SKM-1 (cell line): ENCODE measurements around the gene DYNC2H1.

Experiments used
- DNase-seq: peaks from one replicate; lab custom pipeline; 2025; ENCODE audit not compliant: unreplicated experiment; lab: John Stamatoyannopoulos, UW

DYNC2H1 gene

DNA sequence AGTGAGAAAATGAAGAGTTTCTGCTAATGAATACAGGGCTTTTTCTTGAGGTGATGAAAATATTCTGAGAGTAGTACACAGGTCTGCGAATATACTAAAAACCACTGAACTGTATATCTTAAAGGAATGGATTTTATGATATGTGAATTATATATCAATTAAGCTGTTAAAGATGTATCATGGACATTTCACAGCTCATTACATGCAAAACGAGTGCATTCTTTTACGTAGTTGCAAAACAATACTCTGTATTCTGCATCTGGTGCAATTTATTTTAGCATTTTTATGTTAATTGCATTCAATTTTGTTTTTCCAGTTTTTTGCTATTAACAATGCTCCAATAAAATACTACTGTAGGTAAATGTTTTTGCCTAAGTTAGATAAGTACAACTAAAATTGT is 411.6 kb downstream of the DYNC2H1 start:
- no peak for DNase-seq

DNA sequence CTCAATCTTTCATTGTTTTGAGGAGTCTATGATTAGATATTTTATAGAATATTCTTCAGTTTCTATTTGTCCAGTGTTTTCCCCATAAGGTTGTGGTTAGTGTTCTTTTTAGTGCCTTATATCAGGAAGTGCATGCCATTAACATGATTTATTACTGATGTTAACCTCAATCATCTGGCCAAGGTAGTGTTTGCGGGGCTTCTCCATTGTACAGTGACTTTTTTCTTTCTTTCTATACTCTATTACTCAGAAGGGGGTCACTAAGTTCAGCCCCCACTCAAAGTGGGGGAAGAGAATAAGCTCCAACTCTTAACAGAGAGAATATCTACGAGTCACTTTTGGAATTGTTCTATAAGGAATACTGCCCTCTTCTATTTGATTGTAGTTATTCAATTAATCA is 415.8 kb downstream of the DYNC2H1 start:
- no peak for DNase-seq

DNA sequence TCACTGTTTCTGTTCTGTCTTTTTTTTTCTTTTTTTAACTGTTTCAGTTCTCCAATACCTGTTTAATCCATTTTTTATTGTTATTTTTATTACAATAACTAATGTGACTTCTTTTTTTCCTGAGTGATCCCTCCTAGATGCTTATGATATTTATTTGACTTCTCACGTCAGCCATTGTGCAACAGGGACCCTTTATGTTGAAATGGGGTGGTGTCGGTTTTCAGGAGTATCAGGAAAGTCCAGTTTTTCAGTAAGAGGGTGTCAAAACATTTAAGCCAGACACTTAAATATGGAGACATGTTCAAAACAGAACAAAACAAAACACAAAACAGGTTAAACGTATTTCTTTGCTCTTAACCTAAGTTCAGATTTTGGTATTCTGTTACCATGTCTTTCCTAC is 418.8 kb downstream of the DYNC2H1 start:
- DNase-seq = no peak

DNA sequence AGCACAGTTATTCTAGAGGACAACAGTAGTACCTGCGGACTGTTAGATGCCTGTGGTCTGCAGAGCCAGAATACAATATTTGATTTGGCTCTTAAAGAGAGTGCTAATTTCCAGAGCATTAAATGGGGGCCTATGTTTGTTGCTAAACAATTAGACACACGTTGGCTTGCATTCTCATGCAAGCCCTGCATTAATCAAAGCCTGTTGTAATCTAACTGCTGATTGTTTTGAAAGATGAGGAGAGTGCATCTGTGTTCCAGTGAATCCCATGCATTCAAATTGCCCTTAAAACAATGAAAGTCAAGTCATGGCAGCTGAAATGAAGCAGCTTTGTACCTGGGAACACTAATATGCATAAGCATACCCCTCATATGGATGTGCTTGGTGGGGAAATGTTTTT is 419.4 kb downstream of the DYNC2H1 start:
- no peak for DNase-seq

DNA sequence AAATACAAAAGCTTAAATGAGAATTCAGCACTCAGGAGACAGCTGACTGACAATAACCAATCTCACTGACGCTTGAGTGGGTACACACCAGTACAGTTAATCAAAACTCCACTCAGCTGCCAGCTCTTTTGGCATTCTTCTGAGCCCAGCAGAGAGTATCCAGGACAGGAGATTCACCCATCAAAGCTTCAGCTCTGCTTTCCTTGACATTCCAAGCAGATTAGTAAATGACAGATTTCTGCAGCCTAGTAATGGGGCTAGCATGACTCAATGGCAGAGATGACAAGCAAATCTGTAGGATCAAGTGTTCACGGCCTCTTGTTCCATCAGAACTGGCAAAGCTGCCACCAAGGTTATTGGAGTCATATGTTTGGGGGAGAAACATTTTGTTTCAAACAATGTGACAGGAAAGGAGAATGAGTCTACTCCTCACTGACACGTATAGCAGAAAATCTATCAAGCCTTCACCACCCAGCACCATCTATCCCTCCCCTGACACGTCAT is 420.0 kb downstream of the DYNC2H1 start:
- no peak for DNase-seq
